Bone marrow (tissue), 2 donors: ENCODE results near the gene ADAT3.
"Not testable (repeated sequence)": the region's sequence is repeated elsewhere in the genome, so short reads cannot be mapped to it uniquely, and the experiment has no call there.

Experiments
- DNase-seq, 2 donors: peaks; one replicate each; lab custom pipeline; 2025; lab: John Stamatoyannopoulos, UW

The ADAT3 gene

GRCh38 chr19:1882786-1883692 is 22.2 kb upstream of the ADAT3 start:
- DNase-seq: no peak

- DNase-seq: no peak
These were observed 21.4 kb upstream of the ADAT3 start for GRCh38 chr19:1883784-1884183.

- DNase-seq: no peak
These were observed 20.9 kb upstream of the ADAT3 start for GRCh38 chr19:1884291-1884718.

GRCh38 chr19:1884719-1885334 is 20.4 kb upstream of the ADAT3 start:
- DNase-seq: no peak

- DNase-seq: peak; percentile 85 to 88
These were observed 19.6 kb upstream of the ADAT3 start, which contains the start of gene ABHD17A for GRCh38 chr19:1885398-1886119. Gene ABHD17A, minus strand, starts transcription at chr19:1885496. Its CDS starts 3,930 bp downstream, at chr19:1881566.

- not testable (repeated sequence) for DNase-seq
These were observed 18.8 kb upstream of the ADAT3 start for GRCh38 chr19:1886360-1886759.

- DNase-seq: no peak
These were observed 16.8 kb upstream of the ADAT3 start for GRCh38 chr19:1888385-1888784.

- no peak for DNase-seq
These were observed 15.3 kb upstream of the ADAT3 start for GRCh38 chr19:1889907-1890306.

- no peak for DNase-seq
These were observed 11.4 kb upstream of the ADAT3 start for GRCh38 chr19:1893791-1894190.

- no peak for DNase-seq
These were observed 8.7 kb upstream of the ADAT3 start for GRCh38 chr19:1896508-1896907.

- DNase-seq: peak in 1 of 2 donors; percentile 47
These were observed 3.2 kb upstream of the ADAT3 start for GRCh38 chr19:1901940-1902404.

GRCh38 chr19:1902923-1903322 is 2.3 kb upstream of the ADAT3 start:
- DNase-seq: no peak

- DNase-seq: no peak
These were observed 414 bp upstream of the ADAT3 start for GRCh38 chr19:1904860-1905109.

GRCh38 chr19:1905863-1906375 is 720 bp downstream of the ADAT3 start:
- DNase-seq: no peak

- DNase-seq: no peak
These were observed 1.9 kb downstream of the ADAT3 start for GRCh38 chr19:1906985-1907562.

- no peak for DNase-seq
These were observed 2.6 kb downstream of the ADAT3 start for GRCh38 chr19:1907563-1908363.

GRCh38 chr19:1908364-1908678 is 3.1 kb downstream of the ADAT3 start:
- DNase-seq: no peak

GRCh38 chr19:1909761-1910080 is 4.5 kb downstream of the ADAT3 start:
- no peak for DNase-seq

GRCh38 chr19:1910177-1910576 is 5.0 kb downstream of the ADAT3 start:
- no peak for DNase-seq

- no peak for DNase-seq
These were observed 5.9 kb downstream of the ADAT3 start for GRCh38 chr19:1911098-1911497.

- no peak for DNase-seq
These were observed 6.8 kb downstream of the ADAT3 start for GRCh38 chr19:1911995-1912394.
